ENCODE measurements around the gene CLPTM1L.
"Not testable (repeated sequence)": the region's sequence is repeated elsewhere in the genome, so short reads cannot be mapped to it uniquely, and the experiment has no call there.

The CLPTM1L gene

DNA sequence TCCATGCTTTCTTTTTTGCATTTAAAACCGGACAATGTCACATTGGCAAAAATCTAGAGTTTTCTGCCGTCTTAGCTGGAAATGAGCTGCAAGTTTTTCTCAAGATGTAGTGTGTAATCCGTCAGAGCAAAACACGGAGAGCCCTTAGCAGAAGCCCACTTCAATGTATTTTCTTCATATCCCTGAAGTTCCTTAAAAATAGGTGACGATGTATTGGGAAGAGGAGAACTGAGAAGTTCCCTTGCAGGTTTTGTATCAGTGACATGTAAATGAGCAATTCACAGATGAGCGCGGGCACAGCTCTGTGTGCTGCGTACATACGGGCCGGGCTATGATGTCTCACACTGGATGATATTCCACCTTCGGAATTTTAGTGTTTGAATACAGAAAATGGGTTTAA lies 14.8 kb upstream of the CLPTM1L start:
- DNase-seq, result no peak

DNA sequence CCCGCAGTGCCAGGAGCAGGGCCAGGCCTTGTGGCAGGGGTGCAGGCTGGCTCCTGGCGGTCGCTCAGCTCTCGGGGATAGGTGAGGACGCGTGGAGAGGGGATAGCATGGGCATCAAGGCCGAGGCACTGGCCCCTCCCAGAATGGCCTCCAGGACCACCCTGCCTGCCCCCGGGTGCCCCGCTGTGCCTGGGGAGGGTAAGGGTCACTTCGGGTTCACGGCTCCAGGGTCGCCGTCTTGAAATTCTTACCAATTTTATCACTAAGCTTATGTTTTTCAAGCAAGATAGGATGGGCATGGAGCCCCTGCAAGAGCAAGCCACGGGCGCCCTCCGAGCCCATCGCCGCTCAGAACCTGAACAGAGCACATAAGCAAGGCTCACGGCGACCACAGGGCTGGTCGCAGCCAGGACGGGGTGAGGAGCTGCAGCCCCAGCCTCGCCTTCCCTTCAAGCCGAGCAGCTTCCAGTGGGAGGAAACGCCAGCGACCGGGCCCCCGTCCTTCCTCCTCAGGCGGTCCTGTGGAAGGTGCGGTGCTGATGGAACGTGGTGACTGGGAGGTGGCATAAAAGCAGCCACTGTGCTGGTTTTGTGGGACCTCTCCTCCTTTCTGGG lies 14.2 kb upstream of the CLPTM1L start:
- DNase-seq, result no peak

DNA sequence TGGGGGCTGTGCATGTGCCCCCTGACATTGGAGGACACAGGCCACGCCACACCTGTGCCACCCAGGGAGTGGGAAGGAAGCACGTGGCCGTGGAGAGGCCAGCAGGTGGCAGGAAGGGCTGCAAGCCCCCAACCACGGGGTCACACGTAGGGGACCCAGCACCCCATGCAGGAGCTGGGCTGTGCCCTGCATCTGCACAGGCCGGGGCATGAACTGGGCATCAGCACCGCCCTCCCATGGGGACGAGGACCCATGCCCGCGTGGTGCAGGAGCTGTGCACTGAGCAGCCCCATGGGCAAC lies 13.8 kb upstream of the CLPTM1L start:
- no peak for DNase-seq

DNA sequence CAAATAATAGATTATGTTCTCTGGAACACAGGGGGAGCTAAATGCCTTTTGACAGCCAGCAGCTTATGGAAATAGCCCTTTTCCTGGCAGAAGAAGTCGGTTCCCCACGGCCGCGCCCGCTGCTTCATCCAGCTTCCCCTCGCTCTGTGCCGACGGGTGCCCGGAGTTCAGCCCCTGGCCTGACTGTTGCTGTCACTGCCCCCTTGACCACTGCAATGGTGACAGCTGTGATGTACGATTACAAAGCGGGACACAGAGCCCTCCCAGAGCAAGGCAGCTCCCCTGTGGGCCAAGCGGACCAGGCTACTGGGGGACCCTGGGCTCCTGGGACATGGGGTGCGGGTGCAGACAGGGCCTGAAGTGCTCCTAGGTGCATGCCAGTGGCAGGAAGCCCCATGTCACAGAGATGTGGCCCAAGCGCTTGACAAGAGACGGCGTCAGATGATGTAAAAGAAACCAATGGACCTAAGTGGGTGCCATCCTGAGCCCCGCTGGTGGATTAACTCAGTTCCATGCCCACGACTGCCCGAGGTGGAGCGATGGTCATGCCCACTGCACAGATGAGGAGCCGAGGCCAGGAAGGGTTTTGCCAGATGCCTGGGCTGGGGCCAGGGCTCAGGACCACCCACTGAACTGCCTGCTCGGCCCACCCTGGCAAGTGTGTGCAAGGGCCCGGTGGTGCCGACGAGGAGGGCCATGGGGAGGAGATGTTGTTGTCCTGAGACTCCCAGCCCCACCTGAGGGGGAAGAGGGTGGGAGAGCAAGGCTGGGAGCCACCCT lies 13.2 kb upstream of the CLPTM1L start:
- DNase-seq, result no peak

DNA sequence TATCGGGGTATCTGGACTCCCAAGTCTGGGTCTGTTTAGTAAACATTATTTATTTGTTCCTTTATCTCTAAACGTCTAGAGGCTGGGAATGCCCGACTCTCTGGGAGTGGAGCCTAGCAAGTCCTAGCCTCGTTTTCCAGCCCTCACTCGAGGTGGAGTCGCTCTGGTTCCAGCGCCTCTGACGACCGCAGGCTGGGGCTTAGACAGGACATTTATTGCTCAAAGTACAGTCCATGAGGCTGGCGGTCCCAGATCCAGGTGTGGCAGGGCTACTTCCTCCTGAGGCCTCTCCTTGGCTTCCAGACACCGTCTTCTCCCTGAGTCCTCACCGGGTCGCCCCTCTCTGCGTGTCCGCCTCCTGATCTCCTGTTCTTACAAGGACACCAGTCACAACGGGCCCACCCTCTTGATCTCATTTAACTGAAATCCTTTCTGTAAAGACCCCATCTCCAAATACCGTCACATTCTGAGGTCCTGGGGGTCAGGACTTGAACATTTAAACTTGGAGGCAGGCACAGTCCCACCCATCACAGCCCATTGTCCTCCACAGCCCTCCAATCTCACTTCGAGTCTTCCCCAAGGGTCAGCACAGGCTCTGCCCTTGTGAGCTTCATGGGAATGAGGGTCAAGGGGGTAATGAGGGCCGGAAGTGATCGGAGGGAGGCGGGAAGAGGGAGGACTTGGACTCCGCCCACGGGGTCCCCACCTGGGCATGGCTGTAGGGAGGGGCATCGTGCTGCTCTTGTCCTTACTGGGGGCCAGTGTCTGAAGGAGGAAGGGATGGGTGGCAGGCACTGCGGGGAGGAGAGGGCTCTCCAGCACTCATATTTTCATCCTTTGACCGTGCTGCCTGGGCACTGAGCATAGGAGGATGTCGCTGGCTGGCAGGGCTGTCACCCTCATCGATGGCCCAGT lies 12.2 kb upstream of the CLPTM1L start:
- DNase-seq, result no peak

DNA sequence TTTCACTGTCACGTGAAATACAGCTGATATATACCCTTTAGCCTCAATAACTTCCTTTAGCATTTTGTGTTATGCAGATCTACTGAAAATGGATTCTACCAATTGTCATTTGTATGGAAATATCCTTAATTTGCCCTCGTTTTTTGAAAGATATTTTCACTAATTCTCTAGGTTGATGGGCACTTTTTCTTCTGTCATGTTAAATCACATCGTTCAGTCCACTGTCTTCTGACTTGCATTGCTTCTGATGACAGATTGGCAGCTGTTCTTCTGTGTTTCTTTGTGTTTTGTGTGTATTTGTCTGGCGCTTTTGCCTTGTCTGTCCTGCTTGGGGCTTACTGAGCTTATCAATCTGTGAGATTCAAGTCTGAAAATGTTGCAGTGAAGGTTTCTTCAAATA lies 9.7 kb upstream of the CLPTM1L start:
- no peak for DNase-seq

DNA sequence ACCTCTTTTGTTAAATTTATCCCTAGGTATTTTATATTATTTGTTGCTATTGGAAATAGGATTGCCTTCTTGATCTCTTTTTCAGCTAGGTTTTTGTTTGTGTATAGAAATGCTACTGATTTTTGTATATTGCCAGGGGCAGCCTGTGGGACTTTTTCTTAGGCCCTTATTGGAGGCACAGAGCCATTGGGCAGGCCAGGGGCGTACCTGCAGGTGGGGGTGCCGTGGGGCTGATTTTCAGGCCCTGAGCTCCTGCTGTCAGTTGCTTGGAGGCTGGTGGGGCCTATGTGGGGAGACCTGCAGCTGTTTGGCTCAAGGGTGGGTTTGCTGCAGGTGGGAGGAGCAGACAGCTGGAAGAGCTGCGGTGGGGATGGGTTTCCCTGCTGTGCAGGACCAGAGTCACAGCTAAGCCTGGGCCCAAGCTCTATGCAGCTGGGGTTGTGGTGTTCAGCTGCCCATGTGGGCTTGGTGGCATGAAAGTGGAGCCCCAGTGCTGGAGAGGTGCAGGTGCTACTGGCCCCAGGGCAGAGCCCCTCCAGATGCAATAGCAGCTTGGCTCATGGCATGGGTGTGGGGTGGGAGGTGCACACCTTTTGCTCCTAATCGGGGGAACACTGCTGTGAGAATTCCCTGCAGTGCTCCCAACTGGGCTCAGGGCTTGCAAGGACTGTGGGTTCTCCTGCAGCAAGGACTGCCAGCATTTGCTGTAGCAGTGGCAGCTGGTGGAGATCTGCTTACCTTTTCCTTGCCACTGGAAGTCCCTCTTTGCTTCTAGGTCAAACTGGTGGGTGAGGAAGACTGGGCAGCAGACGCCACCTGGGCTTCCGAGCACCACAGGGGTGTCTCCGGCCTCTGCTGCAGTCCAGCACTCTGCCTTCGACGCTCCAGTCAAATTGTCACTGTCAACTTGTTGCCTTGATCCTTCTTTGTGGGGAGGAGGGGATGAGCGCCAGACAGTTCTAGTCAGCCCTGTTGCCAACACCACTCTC lies 7.6 kb upstream of the CLPTM1L start:
- DNase-seq, result no peak

DNA sequence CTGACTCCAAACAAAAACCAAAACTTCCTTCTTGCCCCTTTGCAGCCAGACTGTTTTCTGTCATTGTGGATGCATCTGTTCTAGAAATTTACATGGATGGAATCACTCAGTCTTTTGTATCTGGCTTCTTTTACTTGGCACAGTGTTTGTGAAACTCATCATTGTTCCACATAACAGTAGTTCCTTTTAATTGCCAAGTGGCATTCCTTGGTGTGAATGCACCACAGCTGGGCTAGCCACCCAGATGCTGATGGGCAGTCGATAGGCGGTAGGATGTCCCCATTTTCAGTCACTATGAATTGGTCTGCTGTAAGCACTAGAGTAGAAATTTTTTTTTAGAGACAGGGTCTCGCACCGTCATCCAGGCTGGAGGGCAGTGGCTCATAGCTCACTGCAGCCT lies 6.3 kb upstream of the CLPTM1L start:
- DNase-seq, result no peak

DNA sequence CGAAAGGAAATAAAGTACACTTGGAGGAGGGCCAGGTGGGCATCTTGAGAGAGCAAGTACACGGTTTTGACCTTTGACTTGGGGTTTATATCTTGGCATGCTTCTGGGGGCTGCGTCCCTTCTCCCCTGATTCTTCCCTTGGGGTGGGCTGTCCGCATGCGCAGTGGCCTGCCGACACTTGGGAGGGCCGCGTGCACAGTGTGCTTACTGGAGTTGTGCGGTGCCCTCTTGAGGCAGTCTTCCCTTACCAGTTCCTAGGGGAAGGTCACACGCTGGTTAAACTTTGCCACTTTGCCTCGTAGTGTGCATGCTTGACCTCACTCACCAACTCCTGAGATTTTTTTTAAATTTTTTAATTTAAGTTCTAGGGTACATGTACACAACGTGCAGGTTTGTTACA lies 4.3 kb upstream of the CLPTM1L start:
- DNase-seq, result no peak

DNA sequence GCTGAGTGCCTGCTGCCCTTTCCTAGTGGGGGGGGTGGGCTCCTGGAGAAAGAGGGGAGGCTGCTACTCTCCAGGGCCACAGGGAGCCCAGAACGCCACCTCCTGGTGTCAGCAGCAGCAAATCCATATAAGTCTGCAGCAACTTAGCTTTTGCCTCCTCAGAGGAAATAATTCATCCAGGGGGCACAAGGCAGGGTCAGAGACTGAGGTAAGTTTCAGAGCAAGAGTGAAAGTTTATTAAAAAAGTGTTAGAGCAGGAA lies 4.0 kb upstream of the CLPTM1L start:
- DNase-seq, result no peak

DNA sequence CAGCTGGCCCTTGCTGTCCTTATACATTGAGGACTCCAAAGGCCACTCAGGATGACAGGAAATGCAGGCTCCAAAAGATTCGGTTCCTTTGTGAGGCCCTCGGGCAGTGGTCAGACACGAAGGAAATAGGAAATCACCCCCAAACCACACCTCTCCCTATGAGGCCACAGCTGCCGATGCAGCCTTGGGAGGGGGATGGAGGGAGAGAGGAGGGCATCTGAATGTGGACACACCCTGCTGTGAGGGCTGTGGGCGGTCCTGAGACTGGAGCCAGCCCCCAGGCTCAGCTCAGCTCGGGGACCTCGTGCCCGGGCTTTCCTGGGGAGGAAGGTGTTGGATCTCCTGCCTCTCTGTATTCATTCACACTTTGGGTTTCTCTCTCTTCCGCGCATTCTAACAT lies 2.7 kb upstream of the CLPTM1L start:
- DNase-seq, result no peak

DNA sequence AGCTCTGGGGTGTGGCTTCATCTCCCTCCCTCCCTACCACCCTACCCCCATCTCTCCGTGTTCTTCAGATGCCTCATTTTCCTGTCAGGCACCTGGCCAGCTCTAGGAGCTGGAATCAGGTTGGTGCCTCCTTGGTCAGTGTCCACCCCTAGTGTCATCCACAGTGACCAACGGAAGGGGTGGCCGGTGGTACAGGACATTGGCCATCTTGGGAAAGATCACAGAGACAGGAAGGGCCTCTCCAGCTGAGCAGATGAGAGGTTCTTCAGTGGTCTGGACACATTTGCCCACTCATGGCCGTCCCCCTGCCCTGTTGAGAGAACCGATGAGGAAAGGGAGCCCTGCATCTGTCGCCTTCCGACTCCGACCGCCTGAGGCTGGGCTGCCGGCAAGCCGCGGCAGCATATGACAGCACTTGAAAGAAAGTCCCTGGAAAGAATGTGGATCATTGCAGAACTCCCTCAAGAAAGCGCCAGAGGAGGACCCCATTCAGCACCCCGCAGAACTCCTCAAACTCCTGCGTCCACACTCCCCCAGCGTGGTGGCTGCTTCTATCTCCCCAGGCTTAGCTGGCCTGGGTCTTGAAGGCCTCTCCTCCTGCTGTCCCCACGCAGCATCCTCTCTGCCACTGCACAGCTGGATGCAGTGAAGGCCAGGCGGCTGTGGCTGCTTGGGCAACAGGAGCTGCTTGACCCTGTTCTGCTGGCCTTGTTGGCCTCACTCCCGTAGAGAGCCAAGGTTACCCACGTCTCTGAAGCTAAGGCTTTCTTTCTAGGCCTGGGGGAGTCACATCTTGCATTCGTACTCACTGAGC lies 1.9 kb upstream of the CLPTM1L start:
- no peak for DNase-seq

DNA sequence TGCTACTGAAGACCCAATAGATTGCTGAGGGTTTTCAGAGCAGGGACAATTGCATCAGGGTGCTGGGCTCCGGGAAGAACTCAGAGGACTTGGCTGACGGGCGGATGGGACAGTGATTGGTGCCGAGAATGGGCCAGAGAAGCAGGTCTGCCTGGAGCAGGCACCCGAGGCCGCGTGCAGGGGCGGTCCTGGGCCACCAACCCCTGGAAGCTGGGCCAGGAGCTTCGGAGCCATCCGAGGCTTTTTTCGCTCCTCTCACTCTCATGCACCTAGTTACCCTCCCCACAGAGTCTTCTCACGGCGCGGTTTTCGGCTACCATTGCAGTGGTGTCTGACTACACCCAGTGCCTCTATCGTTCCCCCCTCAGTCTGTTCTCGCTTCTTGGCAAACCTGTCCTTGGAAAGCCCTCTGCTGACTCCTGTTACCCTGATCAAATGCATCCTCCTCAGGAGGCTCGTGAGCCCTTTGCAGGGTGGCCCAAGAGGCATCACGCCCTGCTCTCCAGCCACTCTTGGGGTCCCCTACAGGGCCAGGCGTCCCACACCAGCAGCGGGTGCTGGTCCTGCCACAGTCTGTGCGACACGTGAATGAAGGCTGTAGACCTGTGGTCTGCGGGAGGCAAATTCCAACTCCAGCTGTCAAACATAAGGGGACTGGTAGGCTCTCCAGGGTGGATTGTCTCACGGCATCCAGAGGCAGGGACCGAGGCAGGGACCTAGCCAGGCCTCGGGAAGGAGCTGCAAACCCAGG lies 1.2 kb upstream of the CLPTM1L start:
- no peak for DNase-seq

DNA sequence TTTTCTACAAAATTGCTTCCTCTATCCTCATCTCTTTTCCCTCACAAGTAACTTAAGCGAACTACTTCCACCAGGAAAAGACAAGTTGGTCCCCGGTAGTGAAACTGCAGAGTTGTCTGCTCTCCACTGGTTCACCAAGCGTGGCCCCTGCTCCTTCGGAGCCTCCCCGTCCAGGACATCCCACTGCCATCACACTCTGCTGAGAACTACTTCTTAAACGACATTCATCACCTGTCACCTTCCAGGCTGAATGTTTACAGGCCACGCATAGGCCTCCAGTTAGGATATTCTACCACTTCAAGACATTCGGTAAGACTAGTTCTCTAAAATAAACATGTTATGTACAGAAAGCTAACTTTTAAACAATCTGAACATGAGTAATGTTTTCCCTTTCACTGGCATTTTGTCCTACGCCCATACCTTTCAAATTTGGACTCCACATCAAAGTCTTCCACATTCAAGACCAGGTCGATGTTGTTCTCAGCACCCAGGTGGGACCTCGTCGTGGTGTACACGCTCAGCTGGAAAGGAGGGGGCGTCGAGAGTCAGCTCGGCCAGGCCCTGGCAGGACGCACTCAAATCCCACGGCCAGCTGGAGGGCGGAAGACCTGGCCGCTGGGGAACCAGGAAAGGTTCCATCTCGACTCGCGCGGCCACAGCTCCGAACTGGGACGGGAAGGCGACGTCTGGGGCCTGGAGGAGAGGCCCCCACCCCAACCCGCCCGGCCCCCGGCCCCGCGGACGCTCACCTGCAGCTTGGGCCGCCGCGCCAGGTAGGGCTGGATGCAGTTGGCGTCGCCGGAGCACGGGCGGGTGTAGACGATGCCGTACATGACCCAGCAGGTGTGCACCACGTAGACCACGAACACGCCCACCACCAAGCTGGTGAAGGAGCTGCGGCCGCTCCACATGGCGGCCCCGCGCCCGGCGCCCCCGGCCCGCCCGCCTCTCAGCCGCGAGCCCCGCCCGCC lies 683 bp downstream of the CLPTM1L start:
- DNase-seq, result no peak

DNA sequence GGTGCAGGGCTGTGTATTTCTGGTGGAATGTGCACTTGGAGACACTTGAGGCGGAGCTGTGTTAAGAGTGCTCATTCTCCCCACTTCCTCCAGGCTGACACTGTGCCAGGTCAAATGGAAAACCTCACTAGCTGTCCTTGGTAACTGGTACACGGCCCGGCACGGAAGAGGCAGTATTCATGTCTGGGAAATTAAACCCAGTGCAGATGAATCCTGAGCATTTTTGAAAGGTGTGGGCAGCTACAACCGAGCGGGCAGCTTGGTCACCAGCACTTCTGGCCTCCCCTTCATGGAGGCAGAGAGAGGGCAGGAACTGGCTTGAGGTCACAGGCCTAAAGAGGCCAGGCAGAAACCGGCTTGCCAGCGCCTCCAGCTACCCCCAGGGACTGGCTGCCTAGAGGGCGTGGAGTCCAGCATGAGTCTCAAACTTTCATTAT lies 1.6 kb downstream of the CLPTM1L start:
- DNase-seq, result no peak

DNA sequence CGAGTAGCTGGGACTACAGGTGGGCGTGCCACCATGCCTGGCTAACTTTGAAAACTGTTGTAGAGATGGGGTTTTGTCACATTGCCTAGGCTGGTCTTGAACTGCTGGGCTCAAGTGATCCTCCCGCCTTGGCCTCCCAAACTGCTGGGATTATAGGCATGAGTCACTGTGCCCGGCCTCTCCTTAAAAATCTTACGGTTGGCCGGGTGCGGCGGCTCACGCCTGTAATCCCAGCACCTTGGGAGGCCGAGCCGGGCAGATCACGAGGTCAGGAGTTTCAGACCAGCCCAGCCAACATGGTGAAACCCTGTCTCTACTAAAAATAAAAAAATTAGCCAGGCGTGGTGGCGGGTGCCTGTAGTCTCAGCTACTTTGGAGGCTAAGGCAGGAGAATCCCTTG lies 2.2 kb downstream of the CLPTM1L start:
- not testable (repeated sequence) for DNase-seq

DNA sequence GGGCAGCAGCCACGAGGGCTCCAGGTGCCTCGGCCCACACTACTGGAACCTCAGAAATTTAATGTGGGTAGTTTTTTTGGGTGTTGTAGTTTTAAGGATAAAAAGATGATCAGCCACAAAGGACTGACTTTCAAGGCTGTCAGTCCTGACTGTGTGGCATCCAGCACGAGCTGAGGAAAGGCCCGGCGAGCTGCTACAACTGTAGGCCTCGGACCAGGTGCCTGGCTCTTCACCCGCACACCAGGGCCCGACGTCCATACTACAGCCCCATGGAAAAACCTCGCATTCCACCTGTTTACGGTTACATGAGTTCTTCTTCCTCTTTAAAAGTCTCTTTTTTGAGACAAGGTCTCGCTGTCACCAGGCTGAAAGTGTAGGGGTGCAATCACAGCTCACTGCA lies 2.6 kb downstream of the CLPTM1L start:
- DNase-seq, result no peak

DNA sequence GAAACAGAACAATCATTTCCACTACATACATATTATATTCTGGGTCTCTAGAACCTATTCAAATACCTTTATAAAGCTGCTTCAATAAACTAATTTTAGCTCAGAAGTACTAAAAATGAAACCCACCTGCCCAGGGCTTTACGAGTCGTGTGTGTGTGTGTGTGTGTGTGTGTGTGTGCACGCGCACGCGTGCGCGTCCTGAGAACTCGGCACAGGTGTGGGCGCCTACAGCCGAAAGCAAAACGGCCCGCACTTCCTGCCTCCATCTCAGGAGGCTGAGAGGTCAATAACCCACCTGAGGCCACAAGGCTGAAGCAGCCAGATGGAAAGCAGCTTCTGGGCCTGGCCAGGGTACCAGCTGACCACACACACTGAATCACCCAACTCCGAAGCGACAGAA lies 3.0 kb downstream of the CLPTM1L start:
- no peak for DNase-seq

DNA sequence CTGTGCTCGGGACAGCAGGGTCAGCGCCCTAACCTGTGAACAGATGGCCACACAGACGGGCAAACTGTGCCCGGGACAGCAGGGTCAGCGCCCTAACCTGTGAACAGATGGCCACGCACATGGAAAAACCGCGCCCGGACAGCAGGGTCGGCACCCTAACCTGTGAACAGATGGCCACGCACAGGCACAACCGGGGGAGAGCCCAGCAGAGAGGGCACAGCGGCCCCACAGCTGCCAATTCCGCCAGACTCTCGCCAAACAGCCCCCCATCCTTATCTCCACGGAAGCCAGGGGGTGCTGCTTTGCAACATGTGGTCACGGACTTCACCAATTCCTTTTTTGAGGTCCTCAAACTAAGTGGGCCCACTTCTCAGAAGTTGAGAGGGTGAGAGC lies 5.1 kb downstream of the CLPTM1L start:
- not testable (repeated sequence) for DNase-seq

All from SHP77 treated with DMSO at 0.1 percent for 48 hours (cell line).